Endothelial cell of umbilical vein (primary cell): ENCODE measurements around the gene MISP3.

ENCODE experiments used
- CTCF ChIP-seq, 2 donors: IDR thresholded peaks; 1 replicate in 1 of 2; 2 replicates in 1 of 2; pipeline ENCODE4 v1.5.1; 2011; ENCODE audit warnings: low read length in 2 of 2, mild to moderate bottlenecking in 2 of 2, moderate library complexity in 2 of 2, control low read depth in 1 of 2, inconsistent platforms in 1 of 2, low read depth in 1 of 2; ENCODE audit not compliant: insufficient read depth in 1 of 2; ENCODE audit errors: extremely low read depth in 1 of 2
- EZH2 ChIP-seq: IDR thresholded peaks from 2 replicates; pipeline ENCODE4 v1.6.1; 2012; ENCODE audit warnings: borderline replicate concordance, low read depth, mild to moderate bottlenecking, moderate library complexity, low read length, inconsistent platforms; ENCODE audit not compliant: severe bottlenecking
- FOS ChIP-seq: IDR thresholded peaks from 2 replicates; pipeline ENCODE4 v1.6.1; 2011; ENCODE audit warnings: mild to moderate bottlenecking, low read length, moderate library complexity, borderline replicate concordance; ENCODE audit not compliant: insufficient read depth
- GATA2 ChIP-seq: IDR thresholded peaks from 2 replicates; pipeline ENCODE4 v1.7.0; 2011; ENCODE audit warnings: low read depth, mild to moderate bottlenecking, moderate library complexity, mixed read lengths, low read length; ENCODE audit not compliant: insufficient read length, insufficient read depth
- MAX ChIP-seq: IDR thresholded peaks from 2 replicates; pipeline ENCODE4 v1.6.1; 2011; ENCODE audit not compliant: insufficient read depth, insufficient read length
- POLR2A ChIP-seq: IDR thresholded peaks from 2 replicates; pipeline ENCODE4 v1.6.1; 2012; ENCODE audit warnings: low read depth, mild to moderate bottlenecking, control low read depth, low read length
- POLR2AphosphoS5 ChIP-seq: IDR thresholded peaks from 2 replicates; pipeline ENCODE4 v1.6.1; 2012; ENCODE audit warnings: low read depth, mild to moderate bottlenecking, control low read depth, low read length, moderate library complexity; ENCODE audit not compliant: insufficient read depth

- TF ChIP-seq CTCF (IDR thresholded peaks at IDR 0.05; ENCODE audit: extremely low read depth in 1 of 2, insufficient read depth in 1 of 2, low read depth in 1 of 2, low read length in 2 of 2) (no peak), FOS (no peak), POLR2A (no peak), EZH2 (no peak), POLR2AphosphoS5 (no peak), GATA2 (no peak), MAX (no peak)
Observed at GRCh38 chr19:14096272-14096992, 23.8 kb downstream of the MISP3 start.
